HG02981 (cell line): ENCODE results near the gene HMHB1.
"Not testable (repeated sequence)": the region's sequence is repeated elsewhere in the genome, so short reads cannot be mapped to it uniquely, and the experiment has no call there.

ENCODE experiments used
- ATAC-seq: cut with Tn5 transposase; IDR thresholded peaks from one replicate; pipeline ENCODE4 v1.9.1; 2021; ENCODE audit warnings: mild to moderate bottlenecking, moderate library complexity; ENCODE audit not compliant: unreplicated experiment

The HMHB1 gene

DNA sequence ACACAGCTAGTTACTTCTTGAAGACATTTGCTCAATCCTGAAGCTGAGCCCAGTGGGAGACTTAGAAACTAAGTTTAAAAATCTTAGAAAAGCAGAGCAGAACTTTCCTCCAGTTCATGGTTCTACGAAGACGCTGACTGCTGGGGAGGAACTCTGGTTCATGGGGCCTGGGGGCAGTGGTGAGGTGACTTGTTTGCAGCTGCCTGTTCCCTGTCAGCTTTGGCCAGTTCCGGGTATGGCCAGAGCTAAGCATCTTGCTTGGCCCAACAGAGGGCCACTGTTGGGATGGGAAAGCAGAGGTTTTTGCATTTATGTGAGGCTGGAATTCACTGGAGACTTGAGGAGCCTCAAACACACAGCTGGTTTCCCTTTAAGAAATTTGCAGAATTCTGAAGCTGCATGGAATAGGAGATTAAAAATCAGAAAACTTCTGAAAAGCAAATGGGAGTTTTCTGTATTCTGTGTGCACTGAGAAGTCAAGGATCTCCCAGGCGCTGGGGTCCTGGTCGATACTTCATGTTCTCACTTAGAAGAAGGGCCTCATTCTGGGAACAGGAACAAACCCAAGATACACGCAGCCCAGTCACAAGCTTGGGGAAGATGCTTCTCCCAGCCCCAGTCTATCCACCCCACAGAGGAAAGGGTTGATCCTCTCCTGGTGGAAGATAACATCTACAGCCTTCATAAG, 10.6 kb upstream of the HMHB1 start:
- ATAC-seq, result no peak

- no peak for ATAC-seq
Measured at GRCh38 chr5:143805861-143806260, 6.1 kb upstream of the HMHB1 start.

DNA sequence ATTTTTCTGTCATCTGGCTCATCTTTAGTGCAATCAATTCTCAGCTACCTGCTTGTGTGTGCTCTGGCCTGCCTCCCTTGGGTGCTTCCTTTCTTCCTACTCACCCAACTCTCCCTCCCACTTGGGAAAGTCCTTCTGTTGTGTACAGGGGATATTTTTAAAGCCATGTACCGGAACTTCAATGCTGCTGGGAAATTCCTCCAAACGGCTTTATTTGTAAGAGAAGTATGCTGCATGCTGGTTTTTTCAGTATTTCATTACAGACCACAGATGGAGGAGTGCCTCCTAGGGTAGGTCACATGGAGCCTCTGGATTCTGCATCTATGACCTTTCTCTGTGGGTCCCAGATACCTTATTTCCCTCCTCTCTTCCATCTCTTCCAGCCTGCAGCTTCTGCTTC, 5.4 kb upstream of the HMHB1 start:
- ATAC-seq, result no peak

- ATAC-seq, result no peak
Measured at GRCh38 chr5:143807401-143807800, 4.6 kb upstream of the HMHB1 start.

GRCh38 chr5:143816370-143816769, 4.4 kb downstream of the HMHB1 start:
- ATAC-seq, result not testable (repeated sequence)

GRCh38 chr5:143819716-143820115, 7.8 kb downstream of the HMHB1 start:
- ATAC-seq, result no peak

DNA sequence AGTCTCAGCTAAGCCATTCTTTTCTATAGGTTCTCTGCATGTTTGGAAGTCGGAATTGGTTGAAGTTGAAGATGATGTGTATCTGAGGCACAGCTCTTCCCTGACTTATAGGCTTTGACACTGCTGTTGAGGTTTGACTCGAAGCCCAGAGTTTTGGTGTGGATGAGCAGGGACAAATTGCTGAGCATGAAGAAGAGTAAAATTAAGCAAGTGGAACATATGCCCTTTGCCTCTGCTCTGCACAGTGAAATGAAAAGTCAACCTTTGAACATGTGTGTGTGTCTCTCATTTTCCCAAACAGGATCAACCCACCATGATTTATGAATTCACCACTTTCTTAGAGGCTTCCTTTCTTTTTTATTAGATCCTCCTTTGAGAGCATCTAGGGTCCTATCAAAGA, 8.5 kb downstream of the HMHB1 start:
- ATAC-seq, result no peak

GRCh38 chr5:143824851-143825720, 13.1 kb downstream of the HMHB1 start:
- ATAC-seq, result peak; percentile 58

DNA sequence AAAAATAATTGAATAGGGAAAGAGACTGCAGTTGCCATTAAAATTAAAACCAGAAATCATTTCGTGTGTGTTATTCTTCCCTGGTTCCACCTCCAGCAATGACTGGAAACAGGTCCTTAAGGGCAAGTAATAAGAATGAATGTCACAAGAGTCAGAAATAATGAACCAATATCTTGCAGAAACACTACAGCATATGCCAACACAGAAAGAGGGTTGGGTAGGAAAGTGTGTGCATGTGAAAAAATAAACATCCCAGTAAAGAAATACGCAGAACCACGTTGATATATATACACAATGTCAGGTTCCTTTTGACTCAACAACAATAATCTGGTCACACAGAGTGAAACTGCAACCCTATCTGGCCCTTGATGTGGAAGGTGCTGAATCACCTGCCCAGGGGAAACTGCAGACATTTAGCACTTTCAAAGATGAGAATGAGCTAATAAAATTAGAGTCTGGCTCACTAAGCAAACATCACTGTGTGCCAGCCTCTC, 15.0 kb downstream of the HMHB1 start:
- ATAC-seq, result peak; percentile 86

DNA sequence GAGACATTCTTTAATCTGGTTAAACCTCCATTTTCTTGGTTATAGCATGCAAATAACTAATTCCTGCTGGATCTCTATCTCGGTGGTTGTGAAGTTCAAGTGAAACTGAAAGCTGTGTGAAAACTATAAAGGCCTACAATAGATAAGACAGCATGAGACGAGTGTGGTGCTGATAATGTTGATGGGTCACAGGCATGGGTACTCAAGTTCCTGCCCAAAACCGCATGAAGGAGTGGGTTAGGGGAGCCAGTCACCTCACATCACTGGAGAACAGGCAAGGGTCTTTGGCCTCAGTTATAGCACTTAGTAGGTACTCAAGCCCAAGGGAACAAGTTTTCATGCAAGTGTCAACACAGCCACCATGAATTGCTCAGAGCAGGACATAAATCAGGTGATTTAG, 16.7 kb downstream of the HMHB1 start:
- no peak for ATAC-seq

GRCh38 chr5:143833177-143833576, 21.2 kb downstream of the HMHB1 start:
- no peak for ATAC-seq

DNA sequence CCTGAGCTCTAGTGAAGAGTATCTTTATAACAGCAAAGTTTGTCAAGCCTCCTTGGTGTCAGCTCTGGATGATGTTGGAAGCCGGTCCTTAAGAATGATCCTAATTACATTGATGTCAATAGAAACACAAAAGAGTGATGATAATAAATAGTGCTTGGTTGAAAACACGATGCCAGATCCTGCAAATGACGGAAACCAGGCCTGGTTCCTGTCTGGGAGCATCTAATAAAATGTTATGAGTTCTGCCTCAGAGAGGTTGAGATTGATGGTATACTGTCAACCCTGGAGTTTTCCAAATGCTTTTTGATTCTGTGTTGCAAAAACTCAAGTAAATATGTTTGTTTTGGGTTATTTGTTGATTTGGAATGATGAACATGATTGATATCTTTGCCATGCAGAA, 23.3 kb downstream of the HMHB1 start:
- ATAC-seq, result no peak

DNA sequence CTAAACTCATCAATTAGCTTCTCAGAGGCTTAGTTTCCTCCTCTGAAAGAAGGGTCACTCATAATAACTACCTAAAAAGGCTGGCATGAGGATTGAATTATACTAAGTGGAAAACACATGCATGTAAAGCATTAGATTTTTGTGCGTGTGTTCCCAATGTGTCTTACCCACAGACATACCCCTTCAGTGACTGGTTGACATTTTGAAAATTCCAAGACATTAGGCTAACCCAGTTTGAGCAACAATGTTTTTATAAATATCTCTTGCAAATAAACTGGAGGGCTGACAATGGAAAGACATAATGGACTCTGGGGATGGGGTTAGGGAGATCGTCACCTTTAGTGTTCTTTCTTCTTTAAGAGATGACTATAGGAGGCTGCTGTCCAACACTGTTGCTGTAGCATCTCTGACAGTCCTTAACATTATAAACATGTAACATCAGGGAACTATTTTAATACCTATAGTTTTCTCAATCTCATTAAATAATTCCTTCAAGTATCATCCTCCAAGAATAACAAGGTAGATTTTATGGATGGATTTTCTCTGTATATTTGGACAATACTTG, 24.3 kb downstream of the HMHB1 start:
- ATAC-seq, result no peak

DNA sequence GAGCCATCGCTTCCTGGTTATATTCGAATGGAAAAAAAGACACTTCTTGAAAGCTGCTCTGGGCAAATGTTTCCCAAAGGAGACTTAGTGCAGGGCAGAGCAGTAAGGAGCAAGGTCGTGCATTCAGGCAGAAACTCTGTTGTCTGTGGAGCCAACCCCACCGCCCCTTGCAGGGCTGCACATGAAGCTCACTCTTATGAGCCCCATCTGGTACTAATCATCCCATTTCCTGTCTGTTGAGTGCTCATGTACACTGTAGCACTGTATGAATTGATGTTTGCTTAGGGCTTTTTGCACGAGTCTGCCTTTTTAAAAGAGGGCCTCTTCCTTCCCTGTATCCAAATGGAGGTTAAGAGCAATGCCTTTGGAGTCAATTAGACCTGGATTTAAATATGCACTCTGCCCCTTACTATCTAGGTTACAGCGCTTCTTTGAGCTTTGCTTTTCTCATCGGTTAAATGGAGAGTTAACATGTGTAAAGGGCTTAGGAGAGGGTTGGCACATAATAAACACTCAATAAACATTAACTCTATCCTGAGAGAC, 25.4 kb downstream of the HMHB1 start:
- no peak for ATAC-seq

DNA sequence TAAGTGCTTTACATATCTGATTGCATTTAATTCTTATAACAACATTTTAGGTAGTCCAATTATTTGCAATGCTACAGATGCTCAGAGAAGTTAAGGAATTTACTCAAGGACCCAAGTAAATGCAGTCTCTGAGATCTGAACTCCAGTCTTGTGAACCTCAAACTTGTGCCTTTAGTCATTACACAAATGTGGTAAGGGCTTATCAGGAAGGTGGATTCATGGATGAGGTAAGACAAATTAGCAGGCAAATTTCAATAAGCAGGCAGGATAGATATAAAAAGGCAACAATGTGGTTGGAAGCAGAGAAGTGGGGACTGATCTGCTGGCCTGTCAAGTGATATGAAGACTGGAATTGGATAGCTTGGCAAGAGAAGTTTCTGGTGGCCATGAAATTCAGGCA, 29.5 kb downstream of the HMHB1 start:
- ATAC-seq, result no peak

DNA sequence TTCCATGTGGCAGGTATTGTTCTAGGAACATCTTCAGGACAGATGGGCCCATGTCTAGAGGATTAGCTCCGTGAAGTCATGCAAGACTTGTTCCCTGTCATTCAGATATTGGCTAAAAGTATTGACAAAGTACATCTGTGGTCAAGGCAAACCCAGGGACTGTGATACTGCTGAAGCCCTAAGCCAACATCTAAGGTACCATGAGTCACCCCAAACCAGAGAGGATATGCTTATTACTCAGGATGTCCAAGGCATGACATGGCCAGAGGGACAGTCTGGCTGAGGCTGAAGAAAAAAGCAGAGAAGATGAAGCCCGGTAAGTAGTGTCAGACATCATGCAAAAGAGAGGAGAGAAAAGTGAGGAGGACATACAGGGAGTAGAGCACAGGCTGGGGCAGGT, 31.0 kb downstream of the HMHB1 start:
- ATAC-seq, result no peak

DNA sequence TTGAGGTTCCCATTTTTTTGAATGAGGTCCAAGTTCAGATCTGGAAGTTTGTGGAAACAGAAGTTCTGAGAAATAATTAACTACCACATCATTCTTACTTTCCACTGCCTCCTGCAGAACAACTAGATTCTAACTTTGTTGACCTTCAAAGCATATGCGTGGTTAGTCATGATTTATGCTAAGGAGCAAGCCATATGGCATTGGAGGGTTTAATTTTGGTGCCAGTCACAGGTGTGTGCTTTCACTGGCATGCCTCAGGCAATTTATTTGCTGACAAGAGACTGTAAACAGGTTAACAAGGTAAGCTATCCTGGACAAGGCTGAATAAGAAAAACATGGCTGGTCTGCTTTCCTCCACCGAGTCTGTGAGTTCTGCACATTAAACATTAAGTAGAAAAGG, 31.5 kb downstream of the HMHB1 start:
- no peak for ATAC-seq

GRCh38 chr5:143850050-143850683, 38.2 kb downstream of the HMHB1 start:
- ATAC-seq, result peak; percentile 48

- ATAC-seq, result no peak
Measured at GRCh38 chr5:143851383-143851782, 39.4 kb downstream of the HMHB1 start.

GRCh38 chr5:143860211-143860610, 48.2 kb downstream of the HMHB1 start:
- no peak for ATAC-seq

GRCh38 chr5:143862271-143862670, 50.3 kb downstream of the HMHB1 start:
- no peak for ATAC-seq
